22Rv1 (cell line): ENCODE measurements around the gene ZBTB7C.

ENCODE experiments used
- ZFX ChIP-seq: fragments of 450-650 bp; IDR thresholded peaks from 2 replicates; pipeline ENCODE4 v1.6.1; 2017; ENCODE audit warnings: antibody characterized with exemption, borderline replicate concordance
- TF ChIP-seq, protein P1 (sequence below): fragments of 450-650 bp; IDR thresholded peaks from 2 replicates; pipeline ENCODE4 v1.5.1; 2017; ENCODE audit warnings: mild to moderate bottlenecking

DNA sequence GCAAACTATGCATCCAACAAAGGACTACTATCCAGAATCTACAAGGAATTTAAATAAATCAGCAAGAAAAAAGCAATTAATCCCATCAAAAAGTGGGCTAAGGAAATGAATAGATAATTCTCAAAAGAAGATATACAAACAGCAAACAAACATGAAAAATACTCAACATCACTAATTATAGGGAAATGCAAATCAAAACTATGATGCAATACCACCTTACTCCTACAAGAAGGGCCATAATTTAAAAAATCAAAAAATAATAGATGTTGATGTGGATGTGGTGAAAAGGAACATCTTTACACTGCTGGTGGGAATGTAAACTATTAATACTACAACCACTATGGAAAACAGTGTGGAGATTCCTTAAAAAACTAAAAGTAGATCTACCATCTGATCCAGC is 164.7 kb downstream of the ZBTB7C start:
- TF ChIP-seq, protein P1, sequence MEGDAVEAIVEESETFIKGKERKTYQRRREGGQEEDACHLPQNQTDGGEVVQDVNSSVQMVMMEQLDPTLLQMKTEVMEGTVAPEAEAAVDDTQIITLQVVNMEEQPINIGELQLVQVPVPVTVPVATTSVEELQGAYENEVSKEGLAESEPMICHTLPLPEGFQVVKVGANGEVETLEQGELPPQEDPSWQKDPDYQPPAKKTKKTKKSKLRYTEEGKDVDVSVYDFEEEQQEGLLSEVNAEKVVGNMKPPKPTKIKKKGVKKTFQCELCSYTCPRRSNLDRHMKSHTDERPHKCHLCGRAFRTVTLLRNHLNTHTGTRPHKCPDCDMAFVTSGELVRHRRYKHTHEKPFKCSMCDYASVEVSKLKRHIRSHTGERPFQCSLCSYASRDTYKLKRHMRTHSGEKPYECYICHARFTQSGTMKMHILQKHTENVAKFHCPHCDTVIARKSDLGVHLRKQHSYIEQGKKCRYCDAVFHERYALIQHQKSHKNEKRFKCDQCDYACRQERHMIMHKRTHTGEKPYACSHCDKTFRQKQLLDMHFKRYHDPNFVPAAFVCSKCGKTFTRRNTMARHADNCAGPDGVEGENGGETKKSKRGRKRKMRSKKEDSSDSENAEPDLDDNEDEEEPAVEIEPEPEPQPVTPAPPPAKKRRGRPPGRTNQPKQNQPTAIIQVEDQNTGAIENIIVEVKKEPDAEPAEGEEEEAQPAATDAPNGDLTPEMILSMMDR = no peak
- TF ChIP-seq ZFX = no peak
